22Rv1 (cell line): ENCODE measurements around the gene NDOR1.

Experiments
- CTCF ChIP-seq: fragments of 450-650 bp; IDR thresholded peaks from 2 replicates; pipeline ENCODE4 v1.5.1; 2017; ENCODE audit warnings: mild to moderate bottlenecking
- ZFX ChIP-seq: fragments of 450-650 bp; IDR thresholded peaks from 2 replicates; pipeline ENCODE4 v1.6.1; 2017; ENCODE audit warnings: antibody characterized with exemption, borderline replicate concordance

GRCh38 chr9:137225699-137226331, 20.3 kb downstream of the NDOR1 start:
- no peak for TF ChIP-seq CTCF
- no peak for TF ChIP-seq ZFX
